Measurements from ENCODE around the gene SFXN3. TPM values are rescaled to one million over a fixed set of nuclear protein-coding genes. Genes with fewer than 3 reads are reported as not detected.

Gene SFXN3
- total RNA-seq, 1 experiment from 2014 or later = 16.9 TPM

DNA sequence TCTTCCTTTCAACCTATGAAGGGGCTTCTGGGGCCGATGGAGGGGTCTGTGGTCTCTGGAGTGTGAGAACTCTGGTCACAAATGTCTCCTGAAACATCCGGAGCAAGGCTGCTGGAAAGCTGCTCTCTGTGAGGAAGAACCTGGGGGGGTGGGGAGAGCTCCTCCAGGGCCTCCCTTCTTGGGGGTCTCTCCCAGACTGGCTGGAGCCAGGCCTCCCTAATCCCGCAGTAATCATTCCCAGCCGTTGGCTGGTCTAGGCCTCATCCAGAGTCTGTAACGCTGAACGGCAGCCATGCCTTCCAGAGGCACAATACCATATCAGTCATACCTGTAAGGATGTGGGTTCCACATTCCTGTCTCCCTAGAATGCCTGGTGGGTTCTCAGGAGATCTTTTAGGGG lies 35.9 kb upstream of the SFXN3 start:
- DNase-seq (ENCODE audit: low spot score) = peak; percentile 47
- TF ChIP-seq, protein P1, sequence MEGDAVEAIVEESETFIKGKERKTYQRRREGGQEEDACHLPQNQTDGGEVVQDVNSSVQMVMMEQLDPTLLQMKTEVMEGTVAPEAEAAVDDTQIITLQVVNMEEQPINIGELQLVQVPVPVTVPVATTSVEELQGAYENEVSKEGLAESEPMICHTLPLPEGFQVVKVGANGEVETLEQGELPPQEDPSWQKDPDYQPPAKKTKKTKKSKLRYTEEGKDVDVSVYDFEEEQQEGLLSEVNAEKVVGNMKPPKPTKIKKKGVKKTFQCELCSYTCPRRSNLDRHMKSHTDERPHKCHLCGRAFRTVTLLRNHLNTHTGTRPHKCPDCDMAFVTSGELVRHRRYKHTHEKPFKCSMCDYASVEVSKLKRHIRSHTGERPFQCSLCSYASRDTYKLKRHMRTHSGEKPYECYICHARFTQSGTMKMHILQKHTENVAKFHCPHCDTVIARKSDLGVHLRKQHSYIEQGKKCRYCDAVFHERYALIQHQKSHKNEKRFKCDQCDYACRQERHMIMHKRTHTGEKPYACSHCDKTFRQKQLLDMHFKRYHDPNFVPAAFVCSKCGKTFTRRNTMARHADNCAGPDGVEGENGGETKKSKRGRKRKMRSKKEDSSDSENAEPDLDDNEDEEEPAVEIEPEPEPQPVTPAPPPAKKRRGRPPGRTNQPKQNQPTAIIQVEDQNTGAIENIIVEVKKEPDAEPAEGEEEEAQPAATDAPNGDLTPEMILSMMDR (conservative IDR thresholded peaks at IDR 0.05; ENCODE audit: low read depth, low read length) = no peak
- TF ChIP-seq EZH2 (IDR thresholded peaks at IDR 0.05; ENCODE audit: borderline replicate concordance, low read depth, low read length, poor library complexity, severe bottlenecking) = no peak
- no peaks in the 10 kb centered on the region for H3K27me3 ChIP-seq (replicated peaks; ENCODE audit: insufficient read depth, low read depth, low read length, poor library complexity)
- peaks cover 36% of the 10 kb centered on the region for H3K4me1 ChIP-seq (ENCODE audit: insufficient read depth, low read length, poor library complexity, severe bottlenecking)
- no peak overlapping the region for H3K4me3 ChIP-seq (ENCODE audit: low read depth, low read length, poor library complexity, severe bottlenecking)
- intact Hi-C loops (cut with micrococcal nuclease; ENCODE audit: unreplicated experiment) = loop anchor here (5.0 kb wide), 1 partner anchor 67 kb away; the partner anchor contains the start of gene KAZALD1
- POLR2A ChIA-PET (ENCODE audit: low non-redundant PET) = no interaction called here
- H3K9me3 ChIP-seq (ENCODE audit: low read depth, low read length, poor library complexity, severe bottlenecking) = no peaks in the 10 kb centered on the region
- H3K36me3 ChIP-seq (ENCODE audit: insufficient read depth, low read length, poor library complexity, severe bottlenecking) = peaks cover 24% of the 10 kb centered on the region
- CTCF ChIA-PET = interaction anchor here (1.1 to 2.0 kb wide), 2 partner anchors 16 to 19 kb away, joined by 4 to 8 read pairs; no protein-coding TSS in a partner anchor
- no TSS peak for BruUV-seq (replicated peaks)
- H3K27ac ChIP-seq (ENCODE audit: low read depth, low read length, poor library complexity, severe bottlenecking) = peak overlapping the region; percentile 98

DNA sequence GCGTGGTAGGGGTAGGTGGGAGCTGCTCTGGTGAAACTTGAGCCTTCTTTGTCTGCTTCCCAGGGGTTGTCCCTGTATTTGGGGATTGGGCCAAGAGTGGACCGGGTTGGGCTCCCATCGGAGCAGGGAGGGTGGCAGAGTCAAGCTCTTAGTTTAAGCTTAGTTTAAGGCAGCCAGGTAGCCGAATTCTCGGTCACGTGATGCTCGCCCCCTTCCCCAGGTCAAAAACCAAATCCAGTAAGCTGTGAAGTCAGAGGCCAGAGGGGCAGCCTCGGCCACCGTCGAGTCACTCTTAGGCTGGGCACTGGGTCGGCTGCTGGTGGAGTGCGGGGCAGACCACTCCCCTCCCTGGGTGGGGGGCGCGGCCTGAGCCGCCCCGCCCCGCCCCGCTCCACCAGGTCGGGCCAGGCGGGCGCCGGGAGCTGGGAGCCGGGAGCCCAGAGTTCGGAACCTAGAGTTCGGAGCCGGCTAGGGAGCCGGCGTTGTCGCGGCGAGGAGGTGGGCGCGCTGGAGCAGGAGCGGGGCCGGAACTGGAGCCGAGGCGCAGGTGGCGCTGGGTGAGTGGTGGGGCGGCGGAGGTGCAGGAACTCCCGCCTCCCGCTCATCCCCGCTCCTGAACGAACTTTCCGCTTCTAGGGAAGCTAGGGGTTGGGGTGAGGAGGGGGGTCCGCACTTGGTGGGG lies 34.2 kb upstream of the SFXN3 start:
- H3K4me1 ChIP-seq (ENCODE audit: insufficient read depth, low read length, poor library complexity, severe bottlenecking) = peaks cover 44% of the 10 kb centered on the region
- TF ChIP-seq, protein P1 (conservative IDR thresholded peaks at IDR 0.05; ENCODE audit: low read depth, low read length) = no peak
- TF ChIP-seq EZH2 (IDR thresholded peaks at IDR 0.05; ENCODE audit: borderline replicate concordance, low read depth, low read length, poor library complexity, severe bottlenecking) = no peak
- CTCF ChIA-PET = interaction anchor here (0.5 to 2.3 kb wide), 4 partner anchors 9 to 62 kb away, joined by 3 to 23 read pairs (median 4); partner anchors contain the start of genes MRPL43, SEMA4G and TWNK
- H3K27me3 ChIP-seq (replicated peaks; ENCODE audit: insufficient read depth, low read depth, low read length, poor library complexity) = no peaks in the 10 kb centered on the region
- H3K4me3 ChIP-seq (ENCODE audit: low read depth, low read length, poor library complexity, severe bottlenecking) = peak overlapping the region; percentile 88
- intact Hi-C loops (cut with micrococcal nuclease; ENCODE audit: unreplicated experiment) = loop anchor here (5.0 kb wide), 1 partner anchor 65 kb away; the partner anchor contains the start of gene KAZALD1
- H3K27ac ChIP-seq (ENCODE audit: low read depth, low read length, poor library complexity, severe bottlenecking) = peak overlapping the region; percentile 98
- H3K36me3 ChIP-seq (ENCODE audit: insufficient read depth, low read length, poor library complexity, severe bottlenecking) = peaks cover 10% of the 10 kb centered on the region
- POLR2A ChIA-PET (ENCODE audit: low non-redundant PET) = no interaction called here
- DNase-seq (ENCODE audit: low spot score) = peak; percentile 42
- no peaks in the 10 kb centered on the region for H3K9me3 ChIP-seq (ENCODE audit: low read depth, low read length, poor library complexity, severe bottlenecking)
- BruUV-seq (replicated peaks) = no TSS peak

DNA sequence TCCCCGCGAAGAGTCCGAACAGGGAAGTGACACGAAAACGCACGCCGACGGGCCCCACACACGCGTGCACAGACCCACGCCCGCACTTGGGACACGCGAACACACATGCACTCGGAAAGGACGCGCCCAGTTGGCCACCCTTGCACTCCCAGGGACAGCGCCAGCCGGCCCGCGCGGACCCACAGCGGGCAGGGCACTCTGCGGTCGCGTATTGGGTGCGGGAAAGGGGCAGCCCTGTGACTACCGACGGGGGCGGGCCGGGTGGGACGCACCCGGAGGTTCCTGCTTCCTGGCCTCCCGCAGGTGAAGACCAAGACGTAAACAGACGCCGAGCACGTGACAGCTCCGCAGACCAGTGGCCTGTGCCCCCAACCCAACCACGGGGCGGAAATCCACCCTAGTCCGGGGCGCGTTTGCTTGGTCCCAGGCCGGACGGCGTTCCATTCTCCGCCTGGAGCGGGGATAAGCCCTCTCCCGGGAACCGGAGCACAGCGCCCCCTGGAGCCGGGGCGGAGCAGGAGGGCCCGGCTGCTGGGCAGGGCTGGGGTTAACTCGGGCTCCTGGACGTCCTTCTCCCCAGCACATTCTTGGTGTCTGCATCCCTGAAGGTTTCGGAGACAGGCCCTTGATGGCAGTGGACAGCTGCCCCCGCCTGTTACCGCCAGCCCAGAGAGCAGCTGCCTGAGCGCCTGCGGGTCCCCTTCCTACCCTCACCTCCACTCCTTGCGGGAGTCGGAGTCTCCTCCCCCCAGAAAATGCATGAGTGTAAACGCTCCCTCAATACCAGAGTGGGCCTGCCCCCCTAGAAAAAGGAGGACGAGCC lies 33.5 kb upstream of the SFXN3 start:
- H3K27me3 ChIP-seq (replicated peaks; ENCODE audit: insufficient read depth, low read depth, low read length, poor library complexity) = no peaks in the 10 kb centered on the region
- no TSS peak for BruUV-seq (replicated peaks)
- H3K27ac ChIP-seq (ENCODE audit: low read depth, low read length, poor library complexity, severe bottlenecking) = peak overlapping the region; percentile 98
- POLR2A ChIA-PET (ENCODE audit: low non-redundant PET) = no interaction called here
- TF ChIP-seq EZH2 (IDR thresholded peaks at IDR 0.05; ENCODE audit: borderline replicate concordance, low read depth, low read length, poor library complexity, severe bottlenecking) = no peak
- TF ChIP-seq, protein P1 (conservative IDR thresholded peaks at IDR 0.05; ENCODE audit: low read depth, low read length) = peak; percentile 98
- no peaks in the 10 kb centered on the region for H3K9me3 ChIP-seq (ENCODE audit: low read depth, low read length, poor library complexity, severe bottlenecking)
- CTCF ChIA-PET = interaction anchor here (0.5 to 2.3 kb wide), 12 partner anchors 8 to 471 kb away, joined by 3 to 23 read pairs (median 4); partner anchors contain the start of genes MRPL43, SEMA4G and TWNK
- H3K4me3 ChIP-seq (ENCODE audit: low read depth, low read length, poor library complexity, severe bottlenecking) = peak overlapping the region; percentile 88
- H3K36me3 ChIP-seq (ENCODE audit: insufficient read depth, low read length, poor library complexity, severe bottlenecking) = peaks cover 10% of the 10 kb centered on the region
- intact Hi-C loops (cut with micrococcal nuclease; ENCODE audit: unreplicated experiment) = loop anchor here (1.0 to 5.0 kb wide), 2 partner anchors 16 to 65 kb away; partner anchors contain the start of gene KAZALD1
- peaks cover 44% of the 10 kb centered on the region for H3K4me1 ChIP-seq (ENCODE audit: insufficient read depth, low read length, poor library complexity, severe bottlenecking)
- peak; percentile 78 for DNase-seq (ENCODE audit: low spot score)

All from A673 (cell line).